HepG2 (cell line): ENCODE results near the gene PKLR. TPM values are rescaled to one million over a fixed set of nuclear protein-coding genes. Genes with fewer than 3 reads are reported as not detected.

ENCODE experiments used
- ARID4A ChIP-seq: sonication (generic); formaldehyde crosslinking; IDR thresholded peaks from 2 replicates; pipeline ENCODE4 v1.5.0; 2020; ENCODE audit warnings: mild to moderate bottlenecking, missing genetic modification reagents, borderline replicate concordance
- ATF5 ChIP-seq: sonication (generic); formaldehyde crosslinking; IDR thresholded peaks from 2 replicates; pipeline ENCODE4 v1.4.0; 2020; ENCODE audit warnings: mild to moderate bottlenecking, low read depth, missing genetic modification reagents
- CBFB ChIP-seq: sonication (generic); formaldehyde crosslinking; IDR thresholded peaks from 2 replicates; pipeline ENCODE4 v1.4.0; 2020; ENCODE audit warnings: missing genetic modification reagents
- FOSL2 ChIP-seq: sonication (generic); formaldehyde crosslinking; IDR thresholded peaks from 2 replicates; pipeline ENCODE4 v1.4.0; 2020; ENCODE audit warnings: missing genetic modification reagents
- FOXJ3 ChIP-seq: sonication (generic); formaldehyde crosslinking; IDR thresholded peaks from 2 replicates; pipeline ENCODE4 v1.4.0; 2020; ENCODE audit warnings: missing genetic modification reagents, mild to moderate bottlenecking, borderline replicate concordance
- GATAD1 ChIP-seq: IDR thresholded peaks from 2 replicates; pipeline ENCODE4 v1.6.1; 2016; ENCODE audit warnings: missing genetic modification reagents, missing compliant biosample characterization
- HMG20B ChIP-seq: conservative IDR thresholded peaks from 2 replicates; pipeline ENCODE4 v1.6.1; 2016; ENCODE audit warnings: missing genetic modification reagents, missing compliant biosample characterization
- KMT2A ChIP-seq: sonication (generic); formaldehyde crosslinking; IDR thresholded peaks from 2 replicates; pipeline ENCODE4 v1.4.0; 2020; ENCODE audit warnings: missing genetic modification reagents
- PHF20 ChIP-seq: sonication (generic); formaldehyde crosslinking; IDR thresholded peaks from 2 replicates; pipeline ENCODE4 v1.5.0; 2020; ENCODE audit warnings: mild to moderate bottlenecking, missing genetic modification reagents
- RNF2 ChIP-seq: fragments of 450-650 bp; conservative IDR thresholded peaks from 2 replicates; pipeline ENCODE4 v1.6.1; 2016; ENCODE audit warnings: low read depth
- SIX4 ChIP-seq: sonication (generic); formaldehyde crosslinking; IDR thresholded peaks from 2 replicates; pipeline ENCODE4 v1.4.0; 2020; ENCODE audit warnings: missing genetic modification reagents
- STAT6 ChIP-seq: sonication (generic); formaldehyde crosslinking; IDR thresholded peaks from 2 replicates; pipeline ENCODE4 v1.4.0; 2020; ENCODE audit warnings: missing genetic modification reagents, mild to moderate bottlenecking, borderline replicate concordance
- TCF12 ChIP-seq, 2 experiments: fragments of 450-650 bp in 1 of 2; sonication (generic) in 1 of 2; formaldehyde crosslinking in 1 of 2; IDR thresholded peaks; 2 replicates each; pipeline versions ENCODE4 v1.6.1 to v1.8.0; 2017 to 2022; ENCODE audit warnings: antibody characterized with exemption in 1 of 2, mild to moderate bottlenecking in 1 of 2, missing genetic modification reagents in 1 of 2, moderate library complexity in 1 of 2
- ZFP91 ChIP-seq: sonication (generic); formaldehyde crosslinking; IDR thresholded peaks from 2 replicates; pipeline ENCODE4 v1.9.0; 2022; ENCODE audit warnings: missing genetic modification reagents, mild to moderate bottlenecking, borderline replicate concordance
- ZKSCAN1 ChIP-seq: fragments of 150-350 bp; IDR thresholded peaks from 2 replicates; pipeline ENCODE4 v1.6.1; 2014; ENCODE audit warnings: low read length
- ZNF460 ChIP-seq: sonication (generic); formaldehyde crosslinking; IDR thresholded peaks from 2 replicates; pipeline ENCODE4 v1.5.1; 2020; ENCODE audit warnings: missing genetic modification reagents, mild to moderate bottlenecking, borderline replicate concordance
- ZNF563 ChIP-seq: sonication (generic); formaldehyde crosslinking; IDR thresholded peaks from 2 replicates; pipeline ENCODE4 v1.8.0; 2022; ENCODE audit warnings: mild to moderate bottlenecking, moderate library complexity, missing genetic modification reagents
- ZNF780A ChIP-seq: sonication (generic); formaldehyde crosslinking; IDR thresholded peaks from 2 replicates; pipeline ENCODE4 v1.8.0; 2022; ENCODE audit warnings: mild to moderate bottlenecking, missing genetic modification reagents, moderate library complexity
- ZNF891 ChIP-seq: sonication (generic); formaldehyde crosslinking; IDR thresholded peaks from 2 replicates; pipeline ENCODE4 v1.5.0; 2020; ENCODE audit warnings: mild to moderate bottlenecking, missing genetic modification reagents
- polyA plus RNA-seq, 8 experiments: library from polyadenylated mRNA; depleted of rRNA in 3 of 8; stranded (reverse) in 7 of 8; unstranded in 1 of 8; fragments of >200 nt; fragmentation: Illumina TruSeq in 4 of 8; extraction: Trizol in 4 of 8; gene quantifications; 2 replicates each; pipeline versions ENCODE4 v1.2.1 to v1.2.3, GENCODE V29; 2011 to 2016; ENCODE audit warnings: low read depth in 4 of 8, missing spikeins in 1 of 8, mixed read lengths in 1 of 8; ENCODE audit not compliant: insufficient read depth in 1 of 8
- total RNA-seq, 5 experiments: library from RNA; depleted of rRNA; stranded (reverse); fragments of >200 nt; fragmentation: Illumina TruSeq; extraction: Trizol; gene quantifications; 2 replicates each; pipeline ENCODE4 v1.2.3, GENCODE V29; 2016; ENCODE audit warnings: low read depth in 1 of 5

PKLR gene
- total and polyA plus RNA-seq, 2 of the 13 experiments (the other 11 are each of a cell fraction or from before 2014, with no cell fraction given) = 10.3 to 29.3 TPM

GRCh38 chr1:155273343-155274245 is 27.6 kb downstream of the PKLR start, which contains the start of gene CLK2 (continued):
- TF ChIP-seq FOXJ3 (CRISPR knock-in tag) (no peak), HMG20B (CRISPR knock-in tag) (no peak), TCF12 (IDR thresholded peaks at IDR 0.05) (no peak), TCF12 (CRISPR knock-in tag; IDR thresholded peaks at IDR 0.05) (no peak), ZNF563 (CRISPR knock-in tag) (0 out of 2 replicates have a peak, but pooled peaks have one; percentile 64), CBFB (CRISPR knock-in tag) (peak; percentile 59; the same call in 1 of the 2 replicates), ZFP91 (CRISPR knock-in tag) (peak; percentile 72), ZNF891 (CRISPR knock-in tag) (peak; percentile 62; the same call in 1 of the 2 replicates), RNF2 (peak; percentile 64; the same call in 1 of the 2 replicates), STAT6 (CRISPR knock-in tag) (no peak), SIX4 (CRISPR knock-in tag) (no peak), ZNF780A (no peak), KMT2A (CRISPR knock-in tag) (no peak), ZNF460 (CRISPR knock-in tag) (no peak), ATF5 (CRISPR knock-in tag) (no peak), ZKSCAN1 (no peak), GATAD1 (CRISPR knock-in tag) (peak; percentile 92), FOSL2 (CRISPR knock-in tag) (peak; percentile 34; the same call in 1 of the 2 replicates), PHF20 (peak; percentile 80), ARID4A (CRISPR knock-in tag) (peak; percentile 92; the same call in 1 of the 2 replicates)
